ENCODE results near the gene ALG2. TPM values are rescaled to one million over a fixed set of nuclear protein-coding genes. Genes with fewer than 3 reads are reported as not detected.

ALG2 gene
- total RNA-seq, 2 experiments from 2014 or later, result 21.2 to 30.5 TPM

- H3K27ac Mint-ChIP-seq, result no peak overlapping the region
- H3K9me3 Mint-ChIP-seq, result no peaks in the 10 kb centered on the region
- H3K4me3 Mint-ChIP-seq, result no peak overlapping the region
- DNase-seq, result no peak
- ChIA-PET CTCF (interaction anchor here (0.7 to 2.4 kb wide), 6 partner anchors 11 to 830 kb away, joined by 3 to 10 read pairs (median 3); no protein-coding TSS in a partner anchor), POLR2A (no interaction called here)
- H3K36me3 Mint-ChIP-seq (ENCODE audit: low read depth), result no peaks in the 10 kb centered on the region
- H3K4me1 Mint-ChIP-seq, result peaks cover 6% of the 10 kb centered on the region
- H3K27me3 Mint-ChIP-seq, result no peaks in the 10 kb centered on the region
Measured at GRCh38 chr9:99173570-99174504, 47.9 kb downstream of the ALG2 start.

- CTCF ChIA-PET, result interaction anchor here (0.6 to 2.4 kb wide), 4 partner anchors 12 to 711 kb away, joined by 3 to 10 read pairs (median 3); partner anchors contain the start of genes ALG2 and SEC61B
- POLR2A ChIA-PET, result interaction anchor here (1.1 kb wide), 1 partner anchor 49 kb away, joined by 3 read pairs; the partner anchor contains the start of gene ALG2
Measured at GRCh38 chr9:99172124-99173091, 49.3 kb downstream of the ALG2 start.

GRCh38 chr9:99171225-99172123 is 50.3 kb downstream of the ALG2 start:
- POLR2A ChIA-PET, result interaction anchor here (1.1 kb wide), 1 partner anchor 50 kb away, joined by 3 read pairs; the partner anchor contains the start of gene ALG2

More at GRCh38 chr9:99172124-99173091, 49.3 kb downstream of the ALG2 start:
- Mint-ChIP-seq H3K27ac (no peak overlapping the region), H3K27me3 (no peaks in the 10 kb centered on the region), H3K9me3 (no peaks in the 10 kb centered on the region), H3K4me3 (no peak overlapping the region), H3K4me1 (peaks cover 16% of the 10 kb centered on the region), H3K36me3 (ENCODE audit: low read depth) (no peaks in the 10 kb centered on the region)
- DNase-seq, result no peak

GRCh38 chr9:99169982-99170761 is 51.6 kb downstream of the ALG2 start:
- H3K4me3 Mint-ChIP-seq, result no peak overlapping the region
- no peaks in the 10 kb centered on the region for H3K27me3 Mint-ChIP-seq
- POLR2A ChIA-PET, result no interaction called here
- H3K9me3 Mint-ChIP-seq, result peaks cover 4% of the 10 kb centered on the region
- CTCF ChIA-PET, result interaction anchor here (1.7 to 1.9 kb wide), 2 partner anchors 9 to 15 kb away, joined by 5 to 6 read pairs; no protein-coding TSS in a partner anchor
- H3K36me3 Mint-ChIP-seq (ENCODE audit: low read depth), result no peaks in the 10 kb centered on the region
- H3K4me1 Mint-ChIP-seq, result peaks cover 35% of the 10 kb centered on the region
- no peak overlapping the region for H3K27ac Mint-ChIP-seq
- DNase-seq, result no peak

More at GRCh38 chr9:99171225-99172123, 50.3 kb downstream of the ALG2 start:
- Mint-ChIP-seq H3K9me3 (no peaks in the 10 kb centered on the region), H3K4me3 (no peak overlapping the region), H3K27me3 (no peaks in the 10 kb centered on the region), H3K4me1 (peaks cover 22% of the 10 kb centered on the region), H3K36me3 (ENCODE audit: low read depth) (no peaks in the 10 kb centered on the region), H3K27ac (no peak overlapping the region)
- no peak for DNase-seq
- CTCF ChIA-PET, result interaction anchor here (1.2 to 2.4 kb wide), 3 partner anchors 13 to 50 kb away, joined by 3 to 10 read pairs (median 6); partner anchors contain the start of genes ALG2 and SEC61B

GRCh38 chr9:99169086-99169485 is 52.7 kb downstream of the ALG2 start:
- no peak overlapping the region for H3K27ac Mint-ChIP-seq
- ChIA-PET POLR2A (no interaction called here), CTCF (interaction anchor here (1.9 kb wide), 1 partner anchor 10 kb away, joined by 5 read pairs; no protein-coding TSS in a partner anchor)
- no peaks in the 10 kb centered on the region for H3K27me3 Mint-ChIP-seq
- H3K4me1 Mint-ChIP-seq, result peaks cover 40% of the 10 kb centered on the region
- peaks cover 4% of the 10 kb centered on the region for H3K9me3 Mint-ChIP-seq
- no peak for DNase-seq
- no peak overlapping the region for H3K4me3 Mint-ChIP-seq
- no peaks in the 10 kb centered on the region for H3K36me3 Mint-ChIP-seq (ENCODE audit: low read depth)

GRCh38 chr9:99167694-99168093 is 54.0 kb downstream of the ALG2 start:
- ChIA-PET CTCF (interaction anchor here (1.2 to 2.2 kb wide), 2 partner anchors 9 to 17 kb away, joined by 4 to 13 read pairs; no protein-coding TSS in a partner anchor), POLR2A (no interaction called here)
- DNase-seq, result peak; percentile 51
- Mint-ChIP-seq H3K36me3 (ENCODE audit: low read depth) (no peaks in the 10 kb centered on the region), H3K27ac (peak overlapping the region; percentile 20), H3K4me1 (peaks cover 43% of the 10 kb centered on the region), H3K4me3 (no peak overlapping the region), H3K9me3 (peaks cover 4% of the 10 kb centered on the region), H3K27me3 (no peaks in the 10 kb centered on the region)

- peaks cover 46% of the 10 kb centered on the region for H3K4me1 Mint-ChIP-seq
- H3K27me3 Mint-ChIP-seq, result no peaks in the 10 kb centered on the region
- no peak overlapping the region for H3K4me3 Mint-ChIP-seq
- ChIA-PET CTCF (interaction anchor here (1.2 to 2.2 kb wide), 3 partner anchors 10 to 92 kb away, joined by 3 to 13 read pairs (median 4); no protein-coding TSS in a partner anchor), POLR2A (no interaction called here)
- H3K27ac Mint-ChIP-seq, result no peak overlapping the region
- no peaks in the 10 kb centered on the region for H3K36me3 Mint-ChIP-seq (ENCODE audit: low read depth)
- peaks cover 4% of the 10 kb centered on the region for H3K9me3 Mint-ChIP-seq
- no peak for DNase-seq
Measured at GRCh38 chr9:99167119-99167518, 54.6 kb downstream of the ALG2 start.

Other genes starting within 250 kb of the ALG2 start
- gene TGFBR1, start 116.8 kb downstream of the ALG2 start, total RNA-seq, result 10 to 100 TPM; 60.7 to 71.2 TPM
- gene SEC61B, start 340 bp upstream of the ALG2 start, total RNA-seq, result 100 to 1,000 TPM; 104 to 116 TPM

Measured in activated CD4-positive, alpha-beta T cell treated with anti-CD3 and anti-CD28 coated beads, Interleukin-2, amount 10 ng/mL, durations not matched to agents 7 days and 5 days (primary cell).